Limb (tissue), 2 donors: ENCODE measurements around the gene NCAM1.

ENCODE experiments used
- DNase-seq, 2 donors: peaks; one replicate each; pipeline ENCODE4 v3.0.0-alpha.2; 2016; ENCODE audit errors: extremely low spot score in 2 of 2

NCAM1 gene

DNA sequence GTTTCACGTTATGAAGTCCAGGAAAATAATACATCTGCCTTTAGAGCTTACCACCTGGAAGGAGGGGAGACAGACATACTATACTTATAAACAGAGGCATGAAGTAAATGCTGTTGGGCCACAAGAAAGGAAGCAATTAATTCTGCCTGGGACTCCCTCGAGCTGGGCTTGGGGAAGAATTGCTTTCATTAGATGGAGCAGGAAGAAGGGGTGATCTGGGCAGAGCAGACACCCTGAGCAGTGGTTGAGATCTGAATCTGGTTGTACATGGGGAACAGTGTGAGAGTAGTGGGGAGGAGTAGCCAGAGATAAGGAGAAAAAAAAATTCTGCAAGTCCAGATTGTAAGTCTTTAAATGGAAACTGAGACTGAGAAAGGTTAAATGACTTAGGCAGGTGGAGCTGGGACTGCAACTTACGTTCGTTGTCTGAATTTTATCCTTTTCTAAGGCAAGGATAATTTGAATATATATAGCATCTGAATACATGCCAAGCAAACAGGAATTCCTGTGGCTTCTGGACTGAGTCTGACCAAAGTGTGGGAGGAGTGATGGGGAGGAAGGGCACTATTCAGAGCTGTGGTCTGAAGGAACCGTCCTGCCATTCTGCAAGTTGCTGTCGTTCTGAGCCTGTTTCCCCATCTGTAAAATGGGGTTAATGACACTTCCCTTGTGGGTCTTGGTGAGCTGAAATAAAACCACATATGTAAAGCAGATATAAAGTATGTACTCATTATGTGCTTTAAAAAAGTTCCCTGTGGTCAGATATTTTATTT lies 7.9 kb downstream of the NCAM1 start:
- no peak for DNase-seq

DNA sequence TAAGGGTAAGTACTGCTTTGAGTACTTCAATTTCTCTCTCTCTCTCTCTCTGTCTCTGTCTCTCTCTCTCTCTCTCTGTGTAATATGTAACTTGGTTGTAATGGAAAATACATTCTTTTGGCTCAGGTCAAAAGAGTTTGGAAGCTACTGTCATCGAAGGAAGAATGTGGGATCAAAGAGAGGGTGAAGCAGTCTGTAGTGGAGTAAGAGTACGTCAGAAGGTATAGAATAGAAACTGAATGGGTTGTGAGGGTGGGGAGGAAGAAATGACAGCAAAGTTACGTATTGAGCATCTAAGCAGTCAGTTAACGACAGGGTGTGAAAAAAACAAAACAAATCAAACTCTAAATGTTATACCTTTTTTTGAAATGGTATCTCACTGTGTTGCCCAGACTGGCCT lies 10.0 kb downstream of the NCAM1 start:
- DNase-seq: no peak

GRCh38 chr11:112971827-112972226 lies 10.6 kb downstream of the NCAM1 start:
- no peak for DNase-seq

DNA sequence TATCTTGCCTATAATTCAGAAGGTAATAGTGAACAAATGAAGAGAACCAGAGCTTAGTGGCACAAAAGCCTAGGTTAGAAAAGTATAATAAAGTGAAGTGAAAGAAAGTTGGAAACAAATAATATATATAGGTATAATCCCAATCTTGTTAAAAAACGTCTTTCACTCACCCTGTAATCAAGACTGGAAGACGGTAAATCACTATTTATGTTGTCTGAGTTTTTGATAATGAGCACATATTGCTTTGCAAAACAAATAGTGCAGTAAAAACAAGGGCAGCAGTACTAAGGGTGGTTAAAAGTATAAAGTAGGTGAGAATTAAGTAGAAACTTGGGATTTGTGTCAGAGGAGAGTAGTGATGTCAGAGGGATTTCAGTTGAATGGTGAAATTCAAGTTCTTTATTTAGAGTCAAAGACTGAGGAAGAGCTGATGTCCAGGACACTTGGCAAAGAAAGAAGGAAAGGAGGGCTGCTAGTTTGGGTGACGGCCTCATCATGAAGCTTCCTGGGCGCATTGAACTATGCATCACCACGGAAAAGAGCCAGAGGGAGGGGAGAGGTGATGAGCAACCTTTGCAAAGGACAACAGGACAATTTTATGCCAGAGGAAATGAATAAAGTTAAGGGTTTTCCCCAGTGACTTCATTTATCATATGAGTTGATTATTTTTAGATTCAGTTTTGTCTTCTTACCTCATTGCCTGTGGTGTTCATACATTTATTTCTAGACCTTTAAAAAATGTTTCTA lies 11.4 kb downstream of the NCAM1 start:
- no peak for DNase-seq

GRCh38 chr11:112975051-112975450 lies 13.8 kb downstream of the NCAM1 start:
- no peak for DNase-seq

DNA sequence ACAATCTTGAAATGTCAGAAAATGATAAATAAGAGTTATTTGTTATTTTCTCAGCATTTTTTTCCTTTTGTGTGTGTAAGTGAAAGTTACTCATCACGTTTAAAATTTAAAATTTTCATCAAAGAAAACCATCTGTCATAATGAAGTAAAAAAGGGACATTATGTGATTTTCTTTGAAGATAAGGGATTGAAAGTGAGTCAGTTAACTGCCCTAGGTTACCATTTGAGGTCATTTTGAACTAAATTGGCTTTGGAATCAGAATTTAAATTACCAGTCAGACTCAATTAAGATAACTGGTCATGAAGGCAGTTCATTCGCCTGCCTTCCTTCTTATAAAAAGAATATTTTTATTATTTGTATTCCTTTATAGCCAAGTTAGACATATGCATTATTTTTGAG lies 14.3 kb downstream of the NCAM1 start:
- DNase-seq: no peak

- no peak for DNase-seq
Observed at GRCh38 chr11:112977755-112978154, 16.5 kb downstream of the NCAM1 start.

DNA sequence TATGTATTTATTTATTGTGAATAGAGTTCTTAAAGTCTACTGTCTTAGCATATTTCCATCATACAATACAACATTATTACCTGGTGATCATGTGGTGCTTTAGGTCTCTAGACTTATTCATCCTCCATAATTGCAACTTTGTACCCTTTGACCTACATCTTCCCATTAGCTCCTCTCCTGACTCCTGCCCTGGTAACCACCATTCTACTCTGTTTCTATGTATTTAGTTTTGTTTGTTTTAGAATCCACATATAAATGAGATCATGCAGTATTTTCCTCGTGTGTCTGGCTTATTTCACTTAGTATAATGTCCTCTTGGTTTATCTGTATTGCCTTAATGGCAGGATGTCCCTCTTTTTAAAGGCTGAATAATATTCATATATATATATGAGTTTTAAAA lies 22.7 kb downstream of the NCAM1 start:
- no peak for DNase-seq

DNA sequence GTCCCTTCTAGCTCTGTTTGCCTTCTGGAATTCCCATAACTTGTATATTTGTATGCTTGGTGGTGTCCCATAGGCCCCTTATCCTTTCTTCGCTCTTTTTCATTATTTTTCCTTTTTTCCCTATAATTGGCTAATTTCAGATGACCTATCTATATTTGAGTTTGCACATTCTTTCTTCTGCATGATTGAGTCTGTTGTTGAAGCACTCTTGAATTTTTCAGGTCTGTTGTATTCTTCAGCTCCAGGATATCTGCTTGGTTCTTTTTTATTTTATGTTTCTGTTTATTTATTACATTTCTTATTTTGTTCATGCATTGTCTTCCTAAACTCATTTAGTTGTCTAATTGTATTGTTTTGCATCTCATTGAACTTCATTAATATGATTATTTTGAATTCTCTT lies 28.0 kb downstream of the NCAM1 start:
- DNase-seq: no peak

GRCh38 chr11:112993808-112994207 lies 32.6 kb downstream of the NCAM1 start:
- DNase-seq: no peak

DNA sequence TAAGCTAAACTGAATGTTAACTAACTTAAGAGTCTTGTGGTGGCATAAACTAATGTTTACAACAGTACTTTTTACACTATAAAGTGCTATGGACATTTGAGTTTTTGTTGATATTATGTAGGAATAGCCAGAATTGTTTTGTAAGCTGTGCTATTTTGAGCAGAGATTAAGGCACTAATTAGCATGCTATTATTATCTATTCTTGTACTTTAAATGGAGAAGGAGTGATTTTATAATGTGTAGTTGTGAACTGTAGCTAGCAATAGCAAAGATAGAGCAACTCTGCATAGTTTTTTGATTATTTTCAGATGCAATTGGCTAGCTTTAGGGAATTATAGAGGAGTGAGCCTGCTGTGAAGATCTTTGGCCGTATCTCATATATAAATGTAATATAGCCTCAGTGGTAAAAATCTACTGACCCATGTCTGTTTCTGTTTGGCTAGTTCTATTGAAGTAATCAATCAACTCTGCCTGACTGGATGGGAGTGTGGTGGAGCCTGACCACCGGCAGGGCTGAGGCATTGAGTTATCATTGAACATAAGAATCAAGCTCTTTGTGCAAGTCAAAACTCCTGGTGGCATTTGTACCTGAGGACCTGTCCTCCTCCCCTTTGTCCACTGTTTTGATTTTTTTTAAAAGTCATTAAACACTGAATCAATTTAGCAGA lies 34.3 kb downstream of the NCAM1 start:
- no peak for DNase-seq

- no peak for DNase-seq
Observed at GRCh38 chr11:112996994-112997393, 35.8 kb downstream of the NCAM1 start.

DNA sequence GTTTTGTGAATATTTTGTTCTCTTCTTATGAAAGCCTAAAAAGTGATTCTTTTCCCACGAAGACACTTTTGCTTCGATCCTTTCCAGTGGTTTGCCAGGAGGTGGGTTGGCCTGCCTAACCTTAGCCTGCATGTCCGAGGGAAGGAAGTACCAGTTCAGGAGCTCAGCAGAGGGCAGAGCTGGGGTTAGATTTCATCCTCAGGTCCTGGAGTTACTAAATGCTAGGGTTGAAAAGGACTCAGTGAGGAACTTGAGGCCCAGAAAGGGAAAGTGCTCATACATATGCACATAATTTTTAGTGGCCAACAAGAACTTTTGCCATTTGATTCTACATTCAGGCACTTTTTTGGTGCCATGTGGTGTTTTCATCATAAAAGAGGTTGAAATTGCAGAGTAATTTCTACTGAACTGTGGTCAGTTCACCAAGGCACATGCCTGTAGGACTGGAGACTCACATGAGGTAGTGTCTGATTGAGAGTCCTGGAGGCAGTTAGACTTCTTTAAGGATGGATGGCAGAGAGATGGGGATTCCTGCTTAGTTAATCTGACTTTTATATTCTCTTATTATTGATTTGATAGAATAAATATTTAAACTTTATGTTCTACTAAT lies 36.7 kb downstream of the NCAM1 start:
- DNase-seq: no peak

GRCh38 chr11:112999520-112999919 lies 38.3 kb downstream of the NCAM1 start:
- no peak for DNase-seq

GRCh38 chr11:113001709-113002108 lies 40.5 kb downstream of the NCAM1 start:
- DNase-seq: peak in 1 of 2 donors; percentile 27

- no peak for DNase-seq
Observed at GRCh38 chr11:113006896-113007445, 45.8 kb downstream of the NCAM1 start.

- DNase-seq: peak; percentile 67 to 74
Observed at GRCh38 chr11:113014262-113015097, 53.3 kb downstream of the NCAM1 start.

- no peak for DNase-seq
Observed at GRCh38 chr11:113015098-113015455, 53.9 kb downstream of the NCAM1 start.

GRCh38 chr11:113016905-113017304 lies 55.7 kb downstream of the NCAM1 start:
- DNase-seq: no peak

GRCh38 chr11:113018913-113019312 lies 57.7 kb downstream of the NCAM1 start:
- DNase-seq: no peak

- DNase-seq: no peak
Observed at GRCh38 chr11:113019711-113020110, 58.5 kb downstream of the NCAM1 start.
